MM.1S (cell line): Measurements from ENCODE around the gene DPH7.
A peak's percentile ranks its signal among the peaks of the same experiment; 100 is the strongest.

Source experiments
- EZH2 ChIP-seq: fragments of 300-600 bp; sonication (generic); optimal IDR thresholded peaks from 2 replicates; pipeline ENCODE3; 2017; ENCODE audit warnings: low read depth, mild to moderate bottlenecking, antibody characterized with exemption, low read length, mixed read lengths
- TF ChIP-seq, protein P1 (sequence below): fragments of 300-600 bp; sonication (generic); IDR thresholded peaks from 2 replicates; pipeline ENCODE4 v1.5.1; 2016; ENCODE audit warnings: antibody characterized with exemption, low read length, mixed read lengths

DNA sequence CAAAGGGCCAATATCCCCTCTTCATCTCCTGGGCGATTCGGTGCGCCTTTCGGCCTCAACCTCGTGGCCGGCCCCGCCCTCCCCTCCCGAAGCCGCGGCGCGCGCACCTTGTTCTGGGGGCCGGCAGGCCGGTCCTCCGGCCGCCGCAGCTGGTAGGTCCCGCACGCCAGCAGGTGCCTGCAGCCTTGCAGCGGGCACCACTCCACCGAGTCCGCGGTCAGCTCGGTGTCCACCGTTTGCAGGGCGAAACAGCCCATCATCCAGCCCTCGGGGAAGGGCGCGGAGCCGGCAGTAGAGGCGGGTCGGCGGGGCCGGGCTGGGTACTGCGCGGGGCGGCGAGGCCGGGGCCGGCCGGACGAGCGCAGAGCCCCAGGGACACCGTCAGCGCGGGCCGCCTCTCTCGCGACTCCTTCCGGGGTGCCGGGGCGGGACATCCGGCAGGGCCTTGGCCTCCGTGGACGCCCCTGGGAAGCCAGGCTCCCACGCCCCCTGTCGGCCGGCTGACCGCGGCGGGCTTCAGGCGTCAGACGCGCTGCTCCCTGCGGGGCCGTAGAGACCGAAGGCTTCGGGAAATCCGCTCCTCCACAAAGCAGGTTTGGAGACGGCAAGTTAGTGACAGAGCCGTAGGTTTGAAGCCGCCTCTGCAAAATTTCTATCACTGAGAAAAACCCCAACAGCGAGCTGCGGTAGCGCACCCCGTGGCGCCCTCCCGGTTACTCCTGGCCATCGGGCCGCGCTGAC, at the start of gene DPH7:
- no peak for TF ChIP-seq EZH2
- TF ChIP-seq, protein P1, sequence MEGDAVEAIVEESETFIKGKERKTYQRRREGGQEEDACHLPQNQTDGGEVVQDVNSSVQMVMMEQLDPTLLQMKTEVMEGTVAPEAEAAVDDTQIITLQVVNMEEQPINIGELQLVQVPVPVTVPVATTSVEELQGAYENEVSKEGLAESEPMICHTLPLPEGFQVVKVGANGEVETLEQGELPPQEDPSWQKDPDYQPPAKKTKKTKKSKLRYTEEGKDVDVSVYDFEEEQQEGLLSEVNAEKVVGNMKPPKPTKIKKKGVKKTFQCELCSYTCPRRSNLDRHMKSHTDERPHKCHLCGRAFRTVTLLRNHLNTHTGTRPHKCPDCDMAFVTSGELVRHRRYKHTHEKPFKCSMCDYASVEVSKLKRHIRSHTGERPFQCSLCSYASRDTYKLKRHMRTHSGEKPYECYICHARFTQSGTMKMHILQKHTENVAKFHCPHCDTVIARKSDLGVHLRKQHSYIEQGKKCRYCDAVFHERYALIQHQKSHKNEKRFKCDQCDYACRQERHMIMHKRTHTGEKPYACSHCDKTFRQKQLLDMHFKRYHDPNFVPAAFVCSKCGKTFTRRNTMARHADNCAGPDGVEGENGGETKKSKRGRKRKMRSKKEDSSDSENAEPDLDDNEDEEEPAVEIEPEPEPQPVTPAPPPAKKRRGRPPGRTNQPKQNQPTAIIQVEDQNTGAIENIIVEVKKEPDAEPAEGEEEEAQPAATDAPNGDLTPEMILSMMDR: peak; percentile 88
